Hepatocyte (in vitro differentiated cells): ENCODE measurements around the gene MYO1D.

Experiments used
- EZH2 ChIP-seq: fragments of 200-600 bp; sonication (generic); IDR thresholded peaks from 2 replicates; pipeline ENCODE4 v1.6.1; 2016; ENCODE audit warnings: antibody characterized with exemption, mild to moderate bottlenecking, borderline replicate concordance
- EZH2phosphoT487 ChIP-seq: fragments of 200-600 bp; sonication (generic); IDR thresholded peaks from one replicate; pipeline ENCODE4 v1.6.1; 2018; ENCODE audit warnings: antibody characterized with exemption, mild to moderate bottlenecking, low read depth, moderate library complexity; ENCODE audit not compliant: unreplicated experiment, severe bottlenecking
- TF ChIP-seq, protein P1 (sequence below): fragments of 200-600 bp; sonication (generic); IDR thresholded peaks from 2 replicates; pipeline ENCODE4 v1.5.1; 2016; ENCODE audit warnings: antibody characterized with exemption, mild to moderate bottlenecking; ENCODE audit not compliant: poor library complexity

DNA sequence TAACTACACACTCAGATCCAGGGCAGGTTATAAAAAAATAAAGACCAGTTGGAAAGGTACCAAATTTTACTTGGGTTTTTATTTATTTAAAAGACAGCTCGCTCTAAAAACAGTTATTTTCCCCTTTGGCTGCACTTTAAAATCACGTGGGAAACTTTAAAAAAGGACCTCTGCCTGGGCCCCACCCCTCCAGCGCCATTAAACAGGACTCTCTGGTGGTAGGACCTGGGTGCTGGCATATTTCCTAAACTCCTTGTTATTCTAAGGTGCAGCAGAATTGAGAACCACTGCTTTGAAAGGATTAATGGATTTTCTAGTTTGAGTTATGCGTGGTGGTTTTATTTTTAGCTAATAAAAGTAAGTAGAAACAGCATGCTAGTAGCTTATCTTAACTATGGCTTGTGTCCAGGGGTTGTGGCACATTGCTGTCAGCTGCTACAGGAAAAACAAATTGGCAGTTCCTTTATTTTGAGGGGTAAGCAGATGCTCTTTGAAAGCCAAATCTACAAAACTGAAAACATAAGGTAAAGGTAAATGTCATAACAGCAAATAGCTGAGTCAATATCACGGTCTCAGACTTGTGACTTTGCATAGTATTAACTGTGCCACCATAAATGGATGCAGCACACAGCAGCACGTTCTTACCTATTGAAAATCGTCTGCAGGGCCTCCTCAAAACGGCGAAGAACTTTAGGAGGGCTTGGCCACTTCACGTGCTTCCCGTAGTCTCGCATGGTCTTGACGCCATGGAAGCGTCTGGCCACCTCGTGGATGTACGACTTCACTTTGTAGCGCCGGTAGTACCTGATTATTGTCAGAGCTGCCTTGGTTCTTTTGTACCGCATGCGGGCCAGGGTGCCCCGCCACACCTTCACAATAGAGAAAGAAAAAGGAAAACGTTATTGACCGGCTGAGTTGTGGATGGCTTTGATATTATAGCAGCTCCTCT, 218.2 kb downstream of the MYO1D start:
- TF ChIP-seq, protein P1, sequence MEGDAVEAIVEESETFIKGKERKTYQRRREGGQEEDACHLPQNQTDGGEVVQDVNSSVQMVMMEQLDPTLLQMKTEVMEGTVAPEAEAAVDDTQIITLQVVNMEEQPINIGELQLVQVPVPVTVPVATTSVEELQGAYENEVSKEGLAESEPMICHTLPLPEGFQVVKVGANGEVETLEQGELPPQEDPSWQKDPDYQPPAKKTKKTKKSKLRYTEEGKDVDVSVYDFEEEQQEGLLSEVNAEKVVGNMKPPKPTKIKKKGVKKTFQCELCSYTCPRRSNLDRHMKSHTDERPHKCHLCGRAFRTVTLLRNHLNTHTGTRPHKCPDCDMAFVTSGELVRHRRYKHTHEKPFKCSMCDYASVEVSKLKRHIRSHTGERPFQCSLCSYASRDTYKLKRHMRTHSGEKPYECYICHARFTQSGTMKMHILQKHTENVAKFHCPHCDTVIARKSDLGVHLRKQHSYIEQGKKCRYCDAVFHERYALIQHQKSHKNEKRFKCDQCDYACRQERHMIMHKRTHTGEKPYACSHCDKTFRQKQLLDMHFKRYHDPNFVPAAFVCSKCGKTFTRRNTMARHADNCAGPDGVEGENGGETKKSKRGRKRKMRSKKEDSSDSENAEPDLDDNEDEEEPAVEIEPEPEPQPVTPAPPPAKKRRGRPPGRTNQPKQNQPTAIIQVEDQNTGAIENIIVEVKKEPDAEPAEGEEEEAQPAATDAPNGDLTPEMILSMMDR = no peak
- no peak for TF ChIP-seq EZH2phosphoT487
- TF ChIP-seq EZH2 = no peak
